Measurements from ENCODE around the gene PGBD4.

DNA sequence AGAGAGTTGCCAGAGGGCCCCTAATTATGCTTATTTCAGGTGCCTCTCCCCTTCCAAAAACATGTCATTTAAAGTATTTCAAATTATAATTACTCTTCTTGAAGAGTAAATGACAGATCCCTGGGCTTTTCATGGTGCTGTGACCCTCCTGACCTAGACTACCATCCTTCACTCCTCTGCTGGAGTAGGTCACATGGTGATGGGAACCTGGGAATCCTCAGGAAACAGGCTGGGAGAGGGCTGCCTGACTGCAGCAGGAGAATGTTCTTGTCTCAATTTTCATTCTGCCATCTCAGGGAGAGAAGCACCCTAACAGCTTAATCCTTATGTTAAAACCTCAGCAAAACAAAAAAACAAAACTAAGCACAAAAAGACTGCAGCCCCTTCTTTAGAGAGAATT lies 24.6 kb downstream of the PGBD4 start:
- TF ChIP-seq RAD21 (CRISPR knock-in tag; IDR thresholded peaks at IDR 0.05) = no peak
- TF ChIP-seq MYC (CRISPR knock-in tag; IDR thresholded peaks at IDR 0.05; ENCODE audit: borderline replicate concordance) = no peak
- TF ChIP-seq CREM (IDR thresholded peaks at IDR 0.05) = no peak
- TF ChIP-seq CREM (CRISPR knock-in tag; IDR thresholded peaks at IDR 0.05) = no peak
- TF ChIP-seq ZBTB49 (CRISPR knock-in tag; IDR thresholded peaks at IDR 0.05; ENCODE audit: borderline replicate concordance) = no peak
- no peak for TF ChIP-seq NFIC (IDR thresholded peaks at IDR 0.05; ENCODE audit: low read length)
- TF ChIP-seq POLR2AphosphoS5 (IDR thresholded peaks at IDR 0.05; ENCODE audit: low read depth, low read length) = no peak
- TF ChIP-seq SP4 (CRISPR knock-in tag; IDR thresholded peaks at IDR 0.05) = no peak
- no peak for TF ChIP-seq POLR2AphosphoS2 (IDR thresholded peaks at IDR 0.05; ENCODE audit: low read depth, low read length)
- TF ChIP-seq RAD51 (IDR thresholded peaks at IDR 0.05; ENCODE audit: borderline replicate concordance) = no peak
- TF ChIP-seq, protein P1, sequence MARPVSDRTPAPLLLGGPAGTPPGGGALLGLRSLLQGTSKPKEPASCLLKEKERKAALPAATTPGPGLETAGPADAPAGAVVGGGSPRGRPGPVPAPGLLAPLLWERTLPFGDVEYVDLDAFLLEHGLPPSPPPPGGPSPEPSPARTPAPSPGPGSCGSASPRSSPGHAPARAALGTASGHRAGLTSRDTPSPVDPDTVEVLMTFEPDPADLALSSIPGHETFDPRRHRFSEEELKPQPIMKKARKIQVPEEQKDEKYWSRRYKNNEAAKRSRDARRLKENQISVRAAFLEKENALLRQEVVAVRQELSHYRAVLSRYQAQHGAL (CRISPR knock-in tag; IDR thresholded peaks at IDR 0.05; ENCODE audit: not compliant biosample characterization) = no peak
- no peak for TF ChIP-seq POLR2A (IDR thresholded peaks at IDR 0.05; ENCODE audit: insufficient read depth in 1 of 2, low read depth in 2 of 2, low read length in 2 of 2)

Measured in HepG2 (cell line).